HG02885 (cell line): ENCODE data around the gene DNAJC4.
A peak's percentile ranks its signal among the peaks of the same experiment; 100 is the strongest.

Experiments used
- ATAC-seq: cut with Tn5 transposase; IDR thresholded peaks from one replicate; pipeline ENCODE4 v1.9.1; 2021; ENCODE audit warnings: mild to moderate bottlenecking; ENCODE audit not compliant: unreplicated experiment, poor library complexity

The DNAJC4 gene

DNA sequence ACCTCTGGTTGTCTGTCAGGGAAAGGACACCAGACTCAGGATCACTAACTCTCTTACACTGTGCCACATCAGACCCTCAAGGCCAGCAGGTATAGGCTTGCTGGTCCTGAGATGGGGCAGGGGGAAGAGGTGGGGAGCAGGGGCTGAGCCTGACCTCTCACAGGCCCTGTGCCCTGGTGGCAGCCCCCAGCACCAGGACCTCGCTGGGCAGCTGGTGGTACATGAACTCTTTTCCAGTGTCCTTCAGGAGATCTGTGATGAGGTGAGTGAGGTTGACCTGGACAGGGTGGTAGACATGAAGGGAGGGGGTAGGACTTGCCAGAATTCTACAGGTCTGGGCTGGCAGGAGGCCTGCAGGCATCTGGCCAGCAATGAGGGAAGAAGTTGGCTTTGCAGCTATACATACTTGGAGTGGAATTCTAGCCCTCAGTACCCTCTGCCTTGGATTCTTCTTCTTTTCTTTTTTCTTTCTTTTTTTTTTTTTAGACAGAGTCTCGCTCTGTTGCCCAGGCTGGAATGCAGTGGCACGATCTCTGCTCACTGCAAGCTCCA lies 2.9 kb upstream of the DNAJC4 start:
- no peak for ATAC-seq

DNA sequence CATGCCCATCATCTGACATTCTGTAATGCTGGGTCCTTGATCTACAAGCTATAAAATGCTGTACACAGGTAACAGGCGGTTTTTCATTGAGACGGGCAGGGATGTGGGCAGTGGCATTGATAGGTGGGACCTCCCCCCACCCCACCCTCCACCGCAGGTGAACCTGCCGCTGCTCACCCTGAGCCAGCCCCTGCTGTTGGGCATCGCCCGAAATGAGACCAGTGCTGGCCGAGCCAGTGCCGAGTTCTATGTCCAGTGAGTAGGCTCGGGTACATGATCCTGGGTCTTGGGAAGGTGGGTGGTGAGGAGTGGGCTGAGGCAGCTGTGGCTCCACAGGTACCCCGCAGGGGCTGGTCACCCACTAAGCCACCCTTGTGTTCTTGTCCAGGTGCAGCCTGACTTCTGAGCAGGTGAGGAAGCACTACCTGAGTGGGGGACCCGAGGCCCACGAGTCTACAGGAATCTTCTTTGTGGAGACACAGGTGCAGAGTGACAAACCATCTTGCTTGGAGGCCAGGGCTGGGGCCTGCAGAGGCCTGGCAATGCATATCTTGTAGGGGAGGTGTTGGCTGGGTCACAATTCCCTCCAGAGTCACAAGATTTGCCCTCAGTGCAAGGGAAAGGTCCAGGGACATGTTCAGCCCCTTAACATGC lies 1.1 kb upstream of the DNAJC4 start:
- no peak for ATAC-seq

DNA sequence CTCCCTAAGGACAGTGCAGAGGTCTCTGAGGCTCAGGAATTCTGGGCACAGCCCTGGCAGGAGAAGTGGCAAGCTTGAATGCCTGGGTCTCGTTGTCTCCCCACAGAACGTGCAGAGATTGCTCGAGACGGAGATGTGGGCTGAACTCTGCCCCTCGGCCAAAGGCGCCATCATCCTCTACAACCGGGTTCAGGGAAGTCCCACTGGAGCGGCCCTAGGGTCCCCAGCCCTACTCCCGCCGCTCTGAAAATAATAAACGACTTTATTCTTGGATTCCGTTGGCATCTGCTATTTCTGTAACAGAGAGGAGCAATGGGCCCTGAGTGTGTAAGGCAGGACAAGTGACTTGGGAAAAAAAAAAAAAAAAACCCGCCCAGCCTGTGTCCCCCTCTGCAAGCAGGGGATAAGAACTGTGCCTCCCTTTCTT lies 591 bp upstream of the DNAJC4 start:
- no peak for ATAC-seq

DNA sequence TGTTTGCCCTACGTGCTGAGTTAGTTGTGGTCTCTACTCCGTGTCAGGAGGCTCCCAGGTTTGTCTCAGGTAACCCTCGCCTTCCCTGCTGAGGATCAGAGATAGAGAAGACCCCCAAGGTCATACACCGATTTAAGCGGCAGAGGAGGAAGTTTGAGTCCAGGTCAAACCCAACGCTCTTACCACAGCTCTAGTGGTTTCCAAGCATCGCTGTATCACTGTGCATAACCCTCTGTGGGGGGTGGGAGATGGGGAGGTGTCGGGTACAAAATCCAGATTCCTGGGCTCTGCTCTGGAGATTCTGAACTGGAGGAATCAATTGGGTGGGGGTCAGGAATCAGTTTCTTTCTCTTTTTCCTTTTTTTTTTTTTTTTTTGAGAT lies 627 bp downstream of the DNAJC4 start:
- no peak for ATAC-seq

DNA sequence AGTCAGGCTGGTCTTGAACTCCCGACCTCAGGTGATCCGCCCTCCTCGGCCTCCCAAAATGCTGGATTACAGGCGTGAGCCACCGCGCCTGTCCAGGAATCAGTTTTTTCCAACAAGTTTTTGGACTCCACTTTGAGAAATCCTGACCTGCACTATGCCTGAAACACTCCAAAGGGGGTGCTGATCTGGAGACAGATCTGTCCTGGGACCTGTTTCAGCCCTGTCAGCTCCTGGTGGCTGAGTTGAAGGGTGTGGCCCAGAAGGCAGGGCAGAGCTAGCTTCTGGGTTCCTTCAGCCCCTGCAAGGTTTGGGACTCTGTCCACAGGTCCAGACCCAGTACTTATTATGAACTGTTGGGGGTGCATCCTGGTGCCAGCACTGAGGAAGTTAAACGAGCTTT lies 1.2 kb downstream of the DNAJC4 start:
- ATAC-seq: no peak

DNA sequence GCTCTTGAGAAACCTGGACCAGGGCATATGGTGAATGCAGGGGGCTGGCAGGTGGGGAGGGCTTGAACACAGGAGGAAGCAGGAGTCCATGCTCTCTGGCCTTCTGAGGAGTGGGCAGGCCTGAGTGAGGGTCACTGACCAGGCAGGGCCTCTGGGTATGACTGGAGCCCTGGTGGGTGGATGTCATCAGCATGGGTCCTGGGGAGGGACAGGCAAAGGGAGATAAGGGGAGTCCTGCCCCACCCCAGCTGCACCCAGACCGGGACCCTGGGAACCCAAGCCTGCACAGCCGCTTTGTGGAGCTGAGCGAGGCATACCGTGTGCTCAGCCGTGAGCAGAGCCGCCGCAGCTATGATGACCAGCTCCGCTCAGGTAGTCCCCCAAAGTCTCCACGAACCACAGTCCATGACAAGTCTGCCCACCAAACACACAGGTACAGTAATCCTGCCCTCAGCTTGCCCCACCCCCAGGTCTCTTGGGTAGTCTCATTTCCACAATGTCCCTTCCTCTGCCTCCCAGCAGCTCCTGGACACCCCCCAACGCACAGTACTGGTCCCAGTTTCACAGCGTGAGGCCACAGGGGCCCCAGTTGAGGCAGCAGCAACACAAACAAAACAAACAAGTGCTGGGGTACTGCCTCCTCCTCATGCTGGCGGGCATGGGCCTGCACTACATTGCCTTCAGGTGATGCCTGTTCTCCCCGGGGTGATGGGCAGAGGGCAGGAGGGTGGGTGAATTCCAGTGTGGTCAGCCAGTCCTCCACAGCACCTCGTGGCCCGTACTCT lies 2.0 kb downstream of the DNAJC4 start:
- ATAC-seq: no peak

DNA sequence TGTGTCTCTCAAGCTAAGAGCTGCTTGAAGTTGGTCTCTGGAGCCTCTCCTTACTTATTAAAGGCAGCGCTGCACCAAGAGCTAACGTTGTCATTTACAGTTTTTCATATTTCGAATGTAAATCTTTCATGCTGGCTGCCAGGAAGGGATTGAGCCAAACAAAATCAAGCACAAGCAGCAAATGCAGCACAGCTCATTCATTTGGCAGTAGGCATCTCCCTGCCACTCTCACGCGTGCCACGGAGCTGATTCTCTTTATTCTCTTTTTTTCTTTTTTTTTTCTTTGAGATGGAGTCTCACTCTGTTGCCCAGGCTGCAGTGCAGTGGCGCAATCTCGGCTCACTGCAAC lies 2.6 kb downstream of the DNAJC4 start:
- no peak for ATAC-seq

DNA sequence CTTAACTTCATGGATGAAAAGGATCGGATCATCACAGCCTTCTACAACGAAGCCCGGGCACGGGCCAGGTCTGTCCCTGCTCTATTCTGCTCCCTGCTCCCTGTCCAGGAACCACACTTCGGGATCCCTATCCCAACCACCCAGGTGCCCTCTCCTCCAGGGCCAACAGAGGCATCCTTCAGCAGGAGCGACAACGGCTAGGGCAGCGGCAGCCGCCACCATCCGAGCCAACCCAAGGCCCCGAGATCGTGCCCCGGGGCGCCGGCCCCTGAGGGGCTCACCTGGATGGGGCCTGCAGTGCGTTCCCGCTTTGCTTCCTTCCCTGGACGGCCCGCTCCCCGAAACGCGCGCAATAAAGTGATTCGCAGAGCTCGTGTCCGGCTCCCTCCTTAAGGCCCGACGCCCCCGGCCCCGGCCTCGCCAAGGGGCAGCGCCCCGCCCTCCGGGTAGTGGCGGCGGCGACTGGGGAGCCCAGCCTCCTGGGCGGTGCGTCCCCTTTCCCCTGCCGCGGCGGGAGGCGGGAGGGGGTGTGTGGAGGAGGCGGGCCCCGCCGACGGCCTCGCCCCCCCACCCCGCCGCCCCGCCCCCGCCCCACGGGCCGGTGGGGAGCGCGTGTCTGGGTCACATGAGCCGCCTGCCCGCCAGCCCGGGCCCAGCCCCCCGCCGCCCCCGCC lies 3.7 kb downstream of the DNAJC4 start, which contains the start of gene VEGFB:
Gene VEGFB, plus strand, starts transcription at position 672 of the 674 bp plus-strand sequence. CDS start 250 bp downstream, outside the sequence.
- ATAC-seq: peak; percentile 48

DNA sequence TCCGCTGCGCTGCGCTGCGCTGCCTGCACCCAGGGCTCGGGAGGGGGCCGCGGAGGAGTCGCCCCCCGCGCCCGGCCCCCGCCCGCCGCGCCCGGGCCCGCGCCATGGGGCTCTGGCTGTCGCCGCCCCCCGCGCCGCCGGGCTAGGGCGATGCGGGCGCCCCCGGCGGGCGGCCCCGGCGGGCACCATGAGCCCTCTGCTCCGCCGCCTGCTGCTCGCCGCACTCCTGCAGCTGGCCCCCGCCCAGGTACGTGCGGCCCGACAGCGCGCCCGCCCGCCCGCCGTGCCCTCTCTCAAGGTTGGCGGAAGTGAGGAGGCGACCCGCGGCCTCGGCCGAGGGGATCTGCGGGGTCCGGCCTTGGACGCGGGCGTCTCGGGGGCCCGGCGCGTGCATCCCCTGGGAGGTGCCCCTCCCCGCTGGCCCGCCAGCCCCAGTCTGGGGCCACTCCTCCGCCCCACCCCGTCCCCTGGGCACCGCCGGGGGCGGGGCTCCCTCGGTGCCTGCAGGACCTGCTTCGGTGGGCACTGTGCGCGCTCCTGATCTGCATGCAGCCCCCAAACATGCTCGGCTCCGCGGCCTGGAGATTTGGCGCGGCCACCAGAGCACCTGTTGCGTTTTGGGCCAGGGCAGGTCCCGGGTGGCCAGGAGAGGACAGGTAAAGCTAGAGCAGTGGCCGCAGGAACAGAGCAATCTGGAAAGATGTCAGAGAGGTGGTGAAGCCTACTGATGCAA lies 4.5 kb downstream of the DNAJC4 start:
- ATAC-seq: peak; percentile 32

DNA sequence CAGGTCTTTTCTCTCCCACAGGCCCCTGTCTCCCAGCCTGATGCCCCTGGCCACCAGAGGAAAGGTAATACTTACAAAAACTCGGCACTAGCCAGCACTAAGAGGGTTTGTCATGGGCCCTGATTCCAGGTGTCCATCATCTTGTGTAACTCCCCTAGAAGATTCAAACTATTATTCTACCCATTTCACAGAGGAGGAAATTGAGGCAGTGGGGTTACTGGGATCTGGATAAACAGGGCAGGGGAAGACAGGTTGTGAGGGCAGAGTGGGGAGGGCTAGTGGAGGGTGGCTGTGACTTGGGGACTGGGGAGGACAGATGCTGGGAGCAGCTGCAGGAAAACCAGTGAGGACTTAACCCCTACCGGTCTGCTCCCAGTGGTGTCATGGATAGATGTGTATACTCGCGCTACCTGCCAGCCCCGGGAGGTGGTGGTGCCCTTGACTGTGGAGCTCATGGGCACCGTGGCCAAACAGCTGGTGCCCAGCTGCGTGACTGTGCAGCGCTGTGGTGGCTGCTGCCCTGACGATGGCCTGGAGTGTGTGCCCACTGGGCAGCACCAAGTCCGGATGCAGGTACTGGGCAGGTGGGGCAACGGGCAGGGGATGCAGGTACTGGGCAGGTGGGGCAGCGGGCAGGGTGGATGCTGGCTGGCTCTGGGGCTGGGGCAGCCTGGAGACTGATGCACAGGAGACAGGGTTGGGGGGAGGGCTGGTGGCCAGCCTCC lies 5.3 kb downstream of the DNAJC4 start:
- ATAC-seq: no peak

DNA sequence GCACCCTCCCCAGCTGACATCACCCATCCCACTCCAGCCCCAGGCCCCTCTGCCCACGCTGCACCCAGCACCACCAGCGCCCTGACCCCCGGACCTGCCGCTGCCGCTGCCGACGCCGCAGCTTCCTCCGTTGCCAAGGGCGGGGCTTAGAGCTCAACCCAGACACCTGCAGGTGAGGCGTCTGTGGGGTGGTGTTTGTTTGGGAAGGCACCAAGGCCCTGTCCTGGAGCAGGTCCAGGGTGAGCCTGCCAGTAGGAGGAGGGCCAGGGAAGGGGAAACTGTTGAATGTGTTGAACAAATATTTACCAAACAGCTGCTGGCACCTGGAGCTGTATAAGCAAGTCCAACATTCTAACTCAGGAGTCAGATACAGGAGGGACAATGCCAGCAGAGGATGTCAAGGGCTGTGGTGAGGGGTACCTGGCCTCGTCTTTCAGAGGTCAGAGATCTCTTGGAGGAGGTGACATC lies 7.2 kb downstream of the DNAJC4 start:
- ATAC-seq: no peak

DNA sequence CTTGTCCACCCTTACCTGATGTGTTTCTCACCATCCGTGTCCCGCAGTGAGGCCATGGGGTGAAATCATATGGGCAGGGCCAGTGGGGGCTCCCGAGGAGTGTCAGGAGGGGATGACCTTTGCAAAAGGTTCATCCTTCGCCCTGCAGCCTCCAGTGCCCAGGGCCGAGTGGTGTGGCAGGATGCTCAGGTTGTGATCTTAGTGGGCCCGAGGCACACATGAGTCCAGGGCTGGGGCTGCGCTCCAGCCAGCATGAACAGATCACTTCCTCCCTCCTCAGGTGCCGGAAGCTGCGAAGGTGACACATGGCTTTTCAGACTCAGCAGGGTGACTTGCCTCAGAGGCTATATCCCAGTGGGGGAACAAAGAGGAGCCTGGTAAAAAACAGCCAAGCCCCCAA lies 7.7 kb downstream of the DNAJC4 start:
- ATAC-seq: no peak

DNA sequence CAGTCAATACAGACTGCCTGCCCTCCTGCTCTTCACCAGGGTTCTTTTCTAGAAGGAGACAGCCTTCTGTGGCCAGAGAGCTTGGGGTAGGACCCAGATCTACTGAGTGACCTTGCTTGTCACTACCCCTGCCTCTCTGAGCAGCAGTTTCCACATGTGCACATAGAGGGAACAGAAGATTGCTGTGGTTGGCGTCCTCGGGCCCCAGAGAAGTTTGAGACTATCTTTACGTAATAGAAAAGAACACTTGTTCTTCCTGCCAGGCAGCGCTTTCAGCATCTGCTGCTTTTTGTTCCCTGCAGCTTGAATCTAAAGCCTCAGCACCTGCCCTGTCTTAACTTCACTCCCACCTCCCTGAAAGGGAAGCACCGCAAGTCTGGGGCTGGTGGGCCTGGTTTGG lies 8.7 kb downstream of the DNAJC4 start:
- ATAC-seq: no peak

DNA sequence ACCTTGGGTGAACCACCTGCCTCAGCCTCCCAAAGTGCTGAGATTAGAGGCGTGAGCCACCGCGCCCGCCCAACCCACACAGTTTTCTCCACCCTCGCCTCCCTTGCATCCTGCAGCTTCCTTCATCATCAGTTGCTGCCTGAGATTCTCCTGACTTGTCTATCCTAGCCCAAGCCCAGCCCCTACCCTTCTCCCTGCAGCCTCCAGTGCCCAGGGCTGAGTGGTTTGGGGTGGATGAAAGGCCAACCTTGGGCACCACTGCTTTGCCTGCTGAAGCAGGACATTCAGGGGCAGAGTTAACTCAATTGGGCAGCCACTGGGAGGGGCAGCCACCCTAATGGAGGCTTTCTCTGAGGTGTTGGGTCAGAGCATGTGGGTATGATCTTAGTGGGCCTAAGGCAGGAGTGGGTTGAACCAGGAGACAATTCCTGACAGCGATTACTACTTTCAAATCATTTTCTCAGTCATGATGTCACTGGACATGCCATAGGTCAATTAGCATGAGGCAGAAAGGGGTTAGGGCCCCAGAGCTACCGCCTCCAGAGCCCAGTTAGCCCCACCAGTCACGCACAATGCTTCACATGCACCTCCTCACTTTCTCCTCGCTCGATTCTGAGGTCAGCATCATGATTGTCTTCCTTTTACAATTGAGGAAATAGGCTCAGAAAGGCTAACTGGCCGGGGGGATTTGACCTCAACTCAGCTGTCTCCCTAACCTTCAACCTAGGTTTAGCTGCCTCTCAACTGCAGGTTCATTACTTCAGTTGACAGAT lies 9.5 kb downstream of the DNAJC4 start:
- ATAC-seq: peak; percentile 7

DNA sequence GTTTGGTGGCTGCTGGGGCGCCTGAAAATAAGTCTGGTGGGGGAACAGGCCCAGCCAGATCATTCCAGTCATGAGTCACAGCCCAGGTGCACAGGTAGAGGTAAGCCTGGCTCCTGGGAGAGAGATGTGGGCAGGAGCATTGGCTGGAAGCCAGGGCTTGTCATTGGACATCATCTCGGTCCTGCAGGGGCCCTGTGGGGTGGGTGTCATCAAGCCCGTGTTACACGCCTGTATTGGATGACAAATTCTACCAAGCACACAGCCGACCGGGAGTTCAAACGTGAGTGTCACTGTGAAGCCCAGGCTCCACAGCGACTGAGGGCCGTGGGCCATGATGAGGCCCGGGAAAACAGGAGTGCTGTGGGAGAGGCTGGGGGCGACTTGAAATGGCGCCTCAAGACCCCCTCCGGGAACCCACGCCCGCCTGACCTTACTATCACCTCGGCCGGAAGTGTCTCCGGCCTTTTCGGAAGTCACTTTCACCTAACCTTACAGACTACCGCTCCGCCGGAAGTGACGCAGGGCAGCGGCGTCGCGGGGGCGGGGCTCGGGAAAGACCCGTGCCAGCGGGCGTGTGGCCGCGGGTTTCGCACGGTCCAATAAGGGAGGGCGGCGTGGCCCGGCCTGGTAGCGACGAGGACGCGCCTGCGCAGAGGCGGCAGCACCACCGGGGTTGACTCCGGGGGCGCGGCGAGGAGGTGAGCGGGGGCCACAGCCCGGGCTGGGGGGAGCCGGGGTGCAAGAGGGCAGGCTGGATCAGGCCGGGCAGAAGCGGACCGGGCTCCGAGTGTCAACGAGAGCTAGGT lies 10.3 kb downstream of the DNAJC4 start, which contains the start of gene FKBP2:
Gene FKBP2, plus strand, starts transcription at position 661 of the 806 bp plus-strand sequence. CDS start 1,293 bp downstream, outside the sequence.
- peak; percentile 51 for ATAC-seq

DNA sequence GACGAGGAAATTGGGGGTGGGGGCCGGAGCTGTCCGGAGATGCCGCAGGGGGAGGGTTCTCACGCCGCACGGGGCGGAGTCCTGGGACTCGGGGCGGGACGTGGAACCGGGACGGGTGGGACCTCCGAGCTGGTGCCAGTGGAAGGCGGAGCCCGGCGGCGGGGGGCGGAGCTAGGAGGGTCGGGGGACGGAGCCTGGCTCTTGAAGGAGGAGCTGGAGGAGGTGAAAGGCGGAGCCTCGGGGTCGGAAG lies 10.8 kb downstream of the DNAJC4 start:
- peak; percentile 68 for ATAC-seq

DNA sequence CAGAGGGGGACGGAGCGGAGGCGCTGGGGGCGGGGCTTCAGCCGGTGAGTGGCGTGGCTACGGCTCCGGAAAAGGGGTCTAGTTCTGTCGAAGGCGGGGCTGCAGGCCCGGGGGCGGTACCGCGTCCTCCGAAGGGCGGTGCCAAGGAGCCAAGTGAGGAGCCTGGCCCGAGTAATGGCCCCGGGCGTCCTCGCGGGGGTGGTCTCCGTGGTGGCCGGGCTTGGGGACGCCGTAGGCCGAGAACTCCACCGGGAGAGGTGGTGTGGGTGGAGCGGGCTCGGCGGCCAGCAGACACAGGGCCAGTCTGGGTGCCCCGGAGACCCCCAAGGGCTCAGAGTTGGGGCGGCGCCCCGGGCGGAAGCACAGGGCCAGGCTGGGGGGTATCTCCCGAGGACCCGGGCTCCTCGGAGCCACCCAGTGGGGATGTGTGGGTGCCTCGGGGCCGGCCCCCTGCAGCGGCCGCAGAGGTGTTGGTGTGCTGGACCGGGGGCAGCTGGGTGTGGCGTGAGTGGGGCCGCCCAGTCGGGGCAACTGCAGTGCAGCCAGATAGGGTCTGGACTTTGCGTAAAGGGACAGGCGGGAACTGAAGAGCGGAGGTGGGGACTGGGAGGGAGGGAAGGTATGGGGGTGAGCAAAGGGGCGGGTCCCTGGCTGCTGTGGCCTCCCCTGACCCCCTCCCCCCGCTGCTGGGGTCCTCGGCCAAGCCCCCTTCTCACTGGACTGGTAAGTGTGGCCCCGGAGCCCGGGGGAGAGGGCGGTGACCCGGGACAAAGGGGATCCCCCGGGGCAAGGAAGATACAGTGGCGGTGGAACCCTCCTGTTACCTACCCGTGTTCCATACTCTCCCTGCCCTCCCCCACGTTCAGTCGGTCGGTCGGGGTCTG lies 11.4 kb downstream of the DNAJC4 start:
- peak; percentile 6 for ATAC-seq
